GM12891 (cell line): ENCODE data around the gene FAM221B.
A peak's percentile ranks its signal among the peaks of the same experiment; 100 is the strongest.

Experiments used
- DNase-seq: peaks from one replicate; pipeline ENCODE4 v3.0.0; 2011; ENCODE audit warnings: low spot score; ENCODE audit not compliant: insufficient read length
- FAIRE-seq: peaks from 2 replicates; lab custom pipeline; 2011; peaks lifted over from hg19 to GRCh38; lab: Jason Lieb, UNC
- PAX5 ChIP-seq: IDR thresholded peaks from 2 replicates; pipeline ENCODE4 v1.6.1; 2011; ENCODE audit warnings: low read length, moderate library complexity, mild to moderate bottlenecking; ENCODE audit not compliant: insufficient read depth, severe bottlenecking
- POLR2A ChIP-seq: IDR thresholded peaks from 2 replicates; pipeline ENCODE4 v1.6.1; 2011; ENCODE audit warnings: low read depth, low read length, control low read depth
- POLR2AphosphoS5 ChIP-seq: IDR thresholded peaks from 2 replicates; pipeline ENCODE4 v1.6.1; 2011; ENCODE audit warnings: low read depth, low read length, control low read depth
- POU2F2 ChIP-seq: IDR thresholded peaks from 2 replicates; pipeline ENCODE4 v1.6.1; 2011; ENCODE audit warnings: low read depth, mild to moderate bottlenecking, control low read depth, low read length, moderate library complexity
- SPI1 ChIP-seq: IDR thresholded peaks from 2 replicates; pipeline ENCODE4 v1.6.1; 2011; ENCODE audit warnings: low read depth, low read length, control low read depth
- TAF1 ChIP-seq: IDR thresholded peaks from 2 replicates; pipeline ENCODE4 v1.6.1; 2011; ENCODE audit warnings: low read depth, low read length, control low read depth

Gene FAM221B

GRCh38 chr9:35839926-35840325 is 11.4 kb upstream of the FAM221B start:
- FAIRE-seq (peak; percentile 81), DNase-seq (no peak)
- TF ChIP-seq SPI1 (peak; percentile 87), POLR2A (no peak)

- no peak for FAIRE-seq
- TF ChIP-seq POLR2A, result no peak
- no peak for TF ChIP-seq POLR2AphosphoS5
- no peak for TF ChIP-seq SPI1
- TF ChIP-seq TAF1, result no peak
- no peak for TF ChIP-seq PAX5
- TF ChIP-seq POU2F2, result no peak
- no peak for DNase-seq
These were observed 8.1 kb upstream of the FAM221B start for GRCh38 chr9:35836595-35836994.

- DNase-seq (no peak), FAIRE-seq (no peak)
- TF ChIP-seq POLR2A (no peak), POLR2AphosphoS5 (no peak), SPI1 (no peak), TAF1 (no peak), POU2F2 (no peak), PAX5 (no peak)
These were observed 7.2 kb upstream of the FAM221B start for GRCh38 chr9:35835766-35836165.

GRCh38 chr9:35835216-35835632 is 6.7 kb upstream of the FAM221B start:
- peak; percentile 54 for FAIRE-seq
- DNase-seq, result no peak
- TF ChIP-seq PAX5 (no peak), POU2F2 (no peak), POLR2AphosphoS5 (no peak), POLR2A (no peak), SPI1 (no peak), TAF1 (no peak)

GRCh38 chr9:35834260-35835215 is 6.0 kb upstream of the FAM221B start:
- DNase-seq, result no peak
- no peak for FAIRE-seq
- no peak for TF ChIP-seq POLR2A
- TF ChIP-seq POLR2AphosphoS5, result no peak

GRCh38 chr9:35832814-35833213 is 4.3 kb upstream of the FAM221B start:
- TF ChIP-seq POLR2A, result no peak
- TF ChIP-seq SPI1, result no peak
- no peak for TF ChIP-seq PAX5
- no peak for TF ChIP-seq POU2F2
- TF ChIP-seq TAF1, result no peak
- no peak for TF ChIP-seq POLR2AphosphoS5
- DNase-seq (no peak), FAIRE-seq (no peak)

GRCh38 chr9:35831040-35831439 is 2.5 kb upstream of the FAM221B start:
- DNase-seq, result no peak
- TF ChIP-seq PAX5 (no peak), SPI1 (no peak), POU2F2 (no peak), TAF1 (no peak), POLR2A (no peak), POLR2AphosphoS5 (no peak)
- no peak for FAIRE-seq

GRCh38 chr9:35829764-35830096 is 1.2 kb upstream of the FAM221B start:
- DNase-seq (no peak), FAIRE-seq (no peak)
- TF ChIP-seq POLR2AphosphoS5, result no peak
- TF ChIP-seq SPI1, result no peak
- no peak for TF ChIP-seq PAX5
- TF ChIP-seq POLR2A, result no peak
- no peak for TF ChIP-seq POU2F2
- TF ChIP-seq TAF1, result no peak

- FAIRE-seq, result peak; percentile 88
- DNase-seq, result peak; percentile 92
- TF ChIP-seq PAX5 (no peak), POLR2A (no peak), POLR2AphosphoS5 (no peak), SPI1 (no peak), POU2F2 (no peak), TAF1 (no peak)
These were observed 692 bp upstream of the FAM221B start, which contains the start of gene TMEM8B for GRCh38 chr9:35829084-35829763. Gene TMEM8B (plus strand): TSS chr9:35829228. CDS start chr9:35829448, 220 bp downstream.

- DNase-seq (no peak), FAIRE-seq (no peak)
These were observed 1.0 kb downstream of the FAM221B start for GRCh38 chr9:35827486-35827885.

More at GRCh38 chr9:35827486-35827885, 1.0 kb downstream of the FAM221B start:
- TF ChIP-seq POLR2A (no peak), POLR2AphosphoS5 (no peak)
